HG03342 (cell line): Measurements from ENCODE around the gene TOGARAM2.
A peak's percentile ranks its signal among the peaks of the same experiment; 100 is the strongest.
"Not testable (repeated sequence)": the region's sequence is repeated elsewhere in the genome, so short reads cannot be mapped to it uniquely, and the experiment has no call there.

Experiments used
- ATAC-seq: cut with Tn5 transposase; IDR thresholded peaks from one replicate; pipeline ENCODE4 v1.9.1; 2021; ENCODE audit warnings: mild to moderate bottlenecking, moderate library complexity; ENCODE audit not compliant: unreplicated experiment

Gene TOGARAM2

GRCh38 chr2:29071032-29071975 lies 90.2 kb downstream of the TOGARAM2 start:
- ATAC-seq, result no peak

GRCh38 chr2:29072251-29072650 lies 91.2 kb downstream of the TOGARAM2 start:
- ATAC-seq, result no peak

GRCh38 chr2:29072971-29073725 lies 92.0 kb downstream of the TOGARAM2 start:
- ATAC-seq, result no peak

GRCh38 chr2:29073933-29074332 lies 92.8 kb downstream of the TOGARAM2 start:
- ATAC-seq, result peak; percentile 64

GRCh38 chr2:29074411-29074810 lies 93.3 kb downstream of the TOGARAM2 start, which contains the start of gene PCARE:
PCARE (minus strand) TSS chr2:29074523; CDS start chr2:29074261, 262 bp downstream.
- no peak for ATAC-seq

GRCh38 chr2:29075894-29076705 lies 95.0 kb downstream of the TOGARAM2 start:
- ATAC-seq, result no peak

- ATAC-seq, result no peak
Measured at GRCh38 chr2:29079887-29080286, 98.8 kb downstream of the TOGARAM2 start.

GRCh38 chr2:29080886-29081743 lies 100.0 kb downstream of the TOGARAM2 start:
- ATAC-seq, result no peak

GRCh38 chr2:29082804-29083495 lies 101.9 kb downstream of the TOGARAM2 start:
- ATAC-seq, result peak; percentile 61

GRCh38 chr2:29084554-29084953 lies 103.5 kb downstream of the TOGARAM2 start:
- no peak for ATAC-seq

GRCh38 chr2:29090311-29090710 lies 109.2 kb downstream of the TOGARAM2 start:
- not testable (repeated sequence) for ATAC-seq

- ATAC-seq, result no peak
Measured at GRCh38 chr2:29096969-29097368, 115.9 kb downstream of the TOGARAM2 start.

GRCh38 chr2:29097569-29097968 lies 116.5 kb downstream of the TOGARAM2 start:
- no peak for ATAC-seq

GRCh38 chr2:29100564-29100963 lies 119.5 kb downstream of the TOGARAM2 start:
- ATAC-seq, result no peak
